GM13977 (cell line): ENCODE results near the gene KLK4.
A peak's percentile ranks its signal among the peaks of the same experiment; 100 is the strongest.

ENCODE experiments used
- DNase-seq: peaks from one replicate; pipeline ENCODE4 v3.0.0; 2012; ENCODE audit warnings: low spot score
- in situ Hi-C: fragments of 300-500 bp; cut with MboI; formaldehyde crosslinking; loops from one replicate; pipeline ENCODE4 v1.12.0; 2022; ENCODE audit warnings: low sequenced_read_pairs, low pct_unique_long_range_greater_than_20kb, mixed read lengths, inconsistent platforms; ENCODE audit not compliant: unreplicated experiment
- TF ChIP-seq, protein P1 (sequence below): IDR thresholded peaks from 2 replicates; pipeline ENCODE4 v1.5.1; 2012; ENCODE audit warnings: mild to moderate bottlenecking, control low read depth; ENCODE audit not compliant: insufficient read depth; ENCODE audit errors: extremely low read depth, missing control alignments

Gene KLK4

DNA sequence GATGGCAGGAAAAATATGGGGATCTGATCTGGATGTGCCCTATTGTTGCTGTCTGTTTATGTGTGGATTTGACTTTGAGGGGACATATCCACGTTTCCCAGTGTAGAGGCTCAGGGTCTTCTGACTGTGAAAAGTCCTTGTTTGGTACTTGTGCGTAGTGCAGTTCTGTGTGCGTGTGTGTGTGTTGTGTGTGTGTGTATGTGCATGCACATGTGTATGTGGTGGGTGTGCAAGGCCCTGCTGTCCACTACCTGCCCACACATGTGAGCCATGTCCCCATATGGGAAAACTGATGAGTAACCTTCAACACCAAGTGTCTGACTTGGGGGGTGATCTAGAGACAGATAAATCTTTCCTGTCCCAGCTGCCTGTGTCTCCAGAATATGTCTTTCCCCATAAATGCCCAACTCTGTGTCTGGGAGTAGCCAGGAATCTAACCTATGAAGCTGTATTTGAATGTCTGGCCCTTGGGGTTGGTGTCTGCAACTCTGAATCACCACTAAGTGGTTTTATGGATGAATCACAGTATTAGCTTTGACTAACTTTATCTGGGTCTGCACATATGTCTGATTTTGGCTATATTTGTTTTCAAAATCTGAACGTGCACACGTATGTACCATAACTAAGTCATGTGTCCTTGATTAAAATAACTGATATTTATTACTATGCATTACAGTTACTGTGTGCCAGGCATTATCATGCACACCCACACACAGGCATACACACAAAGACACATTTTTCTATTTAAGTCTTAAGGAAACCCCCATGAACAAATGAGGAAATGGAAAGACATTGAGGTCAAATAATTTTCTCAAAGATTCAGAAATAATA is 20.6 kb downstream of the KLK4 start:
- in situ Hi-C loops, result no loop called here
- DNase-seq, result no peak
- TF ChIP-seq, protein P1, sequence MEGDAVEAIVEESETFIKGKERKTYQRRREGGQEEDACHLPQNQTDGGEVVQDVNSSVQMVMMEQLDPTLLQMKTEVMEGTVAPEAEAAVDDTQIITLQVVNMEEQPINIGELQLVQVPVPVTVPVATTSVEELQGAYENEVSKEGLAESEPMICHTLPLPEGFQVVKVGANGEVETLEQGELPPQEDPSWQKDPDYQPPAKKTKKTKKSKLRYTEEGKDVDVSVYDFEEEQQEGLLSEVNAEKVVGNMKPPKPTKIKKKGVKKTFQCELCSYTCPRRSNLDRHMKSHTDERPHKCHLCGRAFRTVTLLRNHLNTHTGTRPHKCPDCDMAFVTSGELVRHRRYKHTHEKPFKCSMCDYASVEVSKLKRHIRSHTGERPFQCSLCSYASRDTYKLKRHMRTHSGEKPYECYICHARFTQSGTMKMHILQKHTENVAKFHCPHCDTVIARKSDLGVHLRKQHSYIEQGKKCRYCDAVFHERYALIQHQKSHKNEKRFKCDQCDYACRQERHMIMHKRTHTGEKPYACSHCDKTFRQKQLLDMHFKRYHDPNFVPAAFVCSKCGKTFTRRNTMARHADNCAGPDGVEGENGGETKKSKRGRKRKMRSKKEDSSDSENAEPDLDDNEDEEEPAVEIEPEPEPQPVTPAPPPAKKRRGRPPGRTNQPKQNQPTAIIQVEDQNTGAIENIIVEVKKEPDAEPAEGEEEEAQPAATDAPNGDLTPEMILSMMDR, result no peak

DNA sequence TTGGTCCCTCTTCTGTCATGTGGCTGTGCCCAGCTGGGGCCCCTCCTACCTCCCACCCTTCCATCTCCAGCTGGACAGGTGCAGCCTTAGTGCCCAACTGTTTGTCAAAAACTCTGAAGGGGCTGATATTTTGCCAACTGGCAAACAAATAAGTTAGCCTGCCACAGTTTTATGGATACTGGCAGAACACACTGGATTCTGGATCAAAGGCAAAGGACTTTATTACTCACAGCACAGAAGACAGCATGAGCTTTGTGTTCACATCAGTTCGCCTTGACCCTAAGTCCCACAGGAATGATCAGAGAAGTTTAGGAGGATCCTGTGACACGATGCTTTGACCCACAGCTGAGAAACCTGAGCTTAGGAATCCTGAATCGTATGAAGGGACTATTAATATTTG is 21.6 kb downstream of the KLK4 start:
- no peak for DNase-seq
- in situ Hi-C loops, result no loop called here
- TF ChIP-seq, protein P1, result no peak

GRCh38 chr19:50882188-50882587 is 29.0 kb downstream of the KLK4 start:
- in situ Hi-C loops, result no loop called here
- TF ChIP-seq, protein P1, result peak; percentile 27
- DNase-seq, result no peak

- TF ChIP-seq, protein P1, result no peak
- in situ Hi-C loops, result no loop called here
- DNase-seq, result no peak
These were observed 31.0 kb downstream of the KLK4 start for GRCh38 chr19:50880241-50880640.

- in situ Hi-C loops, result no loop called here
These were observed 32.3 kb downstream of the KLK4 start for GRCh38 chr19:50878851-50879250.

DNA sequence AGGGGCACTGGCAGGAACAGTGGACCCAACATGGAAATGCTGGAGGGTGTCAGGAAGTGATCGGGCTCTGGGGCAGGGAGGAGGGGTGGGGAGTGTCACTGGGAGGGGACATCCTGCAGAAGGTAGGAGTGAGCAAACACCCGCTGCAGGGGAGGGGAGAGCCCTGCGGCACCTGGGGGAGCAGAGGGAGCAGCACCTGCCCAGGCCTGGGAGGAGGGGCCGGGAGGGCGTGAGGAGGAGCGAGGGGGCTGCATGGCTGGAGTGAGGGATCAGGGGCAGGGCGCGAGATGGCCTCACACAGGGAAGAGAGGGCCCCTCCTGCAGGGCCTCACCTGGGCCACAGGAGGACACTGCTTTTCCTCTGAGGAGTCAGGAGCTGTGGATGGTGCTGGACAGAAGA is 33.9 kb downstream of the KLK4 start:
- DNase-seq, result no peak
- TF ChIP-seq, protein P1, result peak; percentile 0
- in situ Hi-C loops, result no loop called here

More at GRCh38 chr19:50878851-50879250, 32.3 kb downstream of the KLK4 start:
- TF ChIP-seq, protein P1, result no peak
- DNase-seq, result no peak
